Head of caudate nucleus (tissue), 42 donors: ENCODE results near the gene PRDM16.
A peak's percentile ranks its signal among the peaks of the same experiment; 100 is the strongest.

Source experiments
- DNase-seq, 42 donors: peaks; one replicate each; pipeline versions ENCODE4 v3.0.0 to v3.0.0-alpha.2; 2020 to 2021; ENCODE audit warnings: mixed read lengths in 7 of 42
- intact Hi-C: fragments of 100-400 bp; cut with DNase I; formaldehyde crosslinking; loops from one replicate; pipeline ENCODE4 v1.15.0; 2022

Gene PRDM16

DNA sequence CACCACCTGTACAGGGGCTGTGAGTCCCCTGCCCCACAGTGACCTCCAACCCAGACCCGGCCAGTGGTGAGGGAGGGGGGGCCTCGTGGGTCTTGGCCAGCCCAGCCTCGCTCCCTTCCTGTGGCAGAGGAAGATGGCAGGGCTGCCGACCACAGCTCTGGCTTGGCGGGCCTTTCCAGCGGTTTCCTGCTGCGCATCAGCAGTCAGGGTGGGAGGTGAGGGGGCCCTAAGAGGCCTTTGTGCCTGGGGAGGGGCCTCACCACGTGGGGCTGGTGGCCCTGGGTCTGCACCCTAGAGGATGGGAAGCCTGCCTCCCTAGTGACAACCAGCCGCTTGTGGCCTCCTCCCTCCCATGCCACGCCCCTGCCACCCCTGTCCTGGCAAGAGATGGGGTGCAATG, 312.9 kb downstream of the PRDM16 start:
- DNase-seq = no peak
- intact Hi-C loops = no loop called here

DNA sequence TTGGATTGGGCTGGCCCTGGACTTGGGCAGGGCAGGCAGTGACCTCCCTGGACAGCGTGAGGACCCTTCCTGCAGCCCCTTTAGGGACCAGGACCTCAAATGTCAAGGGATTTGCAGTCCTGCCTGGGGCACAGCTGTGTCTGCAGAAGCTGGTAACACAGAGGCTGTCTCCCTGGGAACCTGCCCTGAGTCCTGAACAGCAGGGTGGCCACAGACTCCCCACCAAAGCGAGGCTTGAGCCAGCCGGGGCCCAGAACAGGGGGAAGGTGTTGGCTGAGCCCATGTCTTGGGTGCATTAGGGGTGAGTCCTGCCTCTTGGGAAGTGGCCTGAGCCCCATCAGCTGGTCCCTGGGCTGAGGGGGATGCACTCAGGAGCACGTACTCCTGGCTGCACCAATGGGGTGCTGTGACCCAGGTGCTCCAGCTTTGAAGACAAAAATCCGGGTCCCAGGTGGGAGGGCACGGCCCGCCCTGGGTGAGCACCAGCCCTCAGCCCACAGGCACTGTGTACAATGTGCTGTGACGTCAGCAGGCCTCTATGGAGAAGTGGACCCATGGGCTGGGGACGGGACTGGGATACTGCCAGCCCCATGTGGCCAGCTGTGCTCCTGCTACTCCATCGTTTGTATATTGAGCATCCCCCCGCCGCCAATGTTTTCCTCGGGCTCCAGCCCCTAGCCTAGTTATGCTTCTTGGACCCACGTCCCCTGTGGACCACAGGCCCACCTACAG, 313.5 kb downstream of the PRDM16 start:
- no peak for DNase-seq

DNA sequence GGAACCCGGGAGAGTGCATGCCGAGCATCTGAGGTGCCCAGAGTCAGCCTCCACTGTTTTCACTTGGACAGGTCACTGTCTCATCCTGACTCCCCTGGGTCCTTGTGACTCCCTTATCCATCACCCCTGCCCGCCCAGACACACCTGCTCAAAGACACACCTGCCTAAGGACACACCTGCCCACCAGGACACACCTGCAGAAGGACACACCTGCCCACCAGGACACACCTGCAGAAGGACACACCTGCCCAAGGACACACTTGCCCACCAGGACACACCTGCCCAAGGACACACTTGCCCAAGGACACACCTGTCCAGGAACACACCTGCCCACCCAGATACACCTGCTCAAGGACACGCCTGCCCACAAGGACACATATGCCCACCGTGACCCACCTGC, 314.7 kb downstream of the PRDM16 start:
- intact Hi-C loops = no loop called here
- no peak for DNase-seq

More for the DNA sequence above, 313.5 kb downstream of the PRDM16 start:
- intact Hi-C loops = no loop called here

DNA sequence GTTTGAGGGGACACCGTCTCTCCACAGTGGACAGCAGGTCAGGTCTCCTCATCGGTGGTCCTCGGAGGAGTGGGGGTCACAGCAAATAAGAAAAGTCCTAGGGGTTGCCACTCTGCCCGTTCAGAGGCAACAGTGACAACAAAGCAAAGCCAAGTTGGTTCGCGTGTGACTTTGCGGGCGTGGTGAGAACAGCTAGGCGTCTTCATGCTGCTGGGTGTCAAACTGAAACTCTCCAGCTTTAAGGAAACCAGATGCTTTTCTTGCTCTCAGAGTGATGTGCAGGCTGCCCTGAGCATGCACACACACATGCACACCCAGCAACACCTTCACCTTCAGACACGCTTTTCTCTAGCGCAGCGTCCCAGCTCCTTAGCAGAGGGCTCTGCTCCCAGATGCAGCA, 315.4 kb downstream of the PRDM16 start:
- intact Hi-C loops = no loop called here
- DNase-seq = no peak

DNA sequence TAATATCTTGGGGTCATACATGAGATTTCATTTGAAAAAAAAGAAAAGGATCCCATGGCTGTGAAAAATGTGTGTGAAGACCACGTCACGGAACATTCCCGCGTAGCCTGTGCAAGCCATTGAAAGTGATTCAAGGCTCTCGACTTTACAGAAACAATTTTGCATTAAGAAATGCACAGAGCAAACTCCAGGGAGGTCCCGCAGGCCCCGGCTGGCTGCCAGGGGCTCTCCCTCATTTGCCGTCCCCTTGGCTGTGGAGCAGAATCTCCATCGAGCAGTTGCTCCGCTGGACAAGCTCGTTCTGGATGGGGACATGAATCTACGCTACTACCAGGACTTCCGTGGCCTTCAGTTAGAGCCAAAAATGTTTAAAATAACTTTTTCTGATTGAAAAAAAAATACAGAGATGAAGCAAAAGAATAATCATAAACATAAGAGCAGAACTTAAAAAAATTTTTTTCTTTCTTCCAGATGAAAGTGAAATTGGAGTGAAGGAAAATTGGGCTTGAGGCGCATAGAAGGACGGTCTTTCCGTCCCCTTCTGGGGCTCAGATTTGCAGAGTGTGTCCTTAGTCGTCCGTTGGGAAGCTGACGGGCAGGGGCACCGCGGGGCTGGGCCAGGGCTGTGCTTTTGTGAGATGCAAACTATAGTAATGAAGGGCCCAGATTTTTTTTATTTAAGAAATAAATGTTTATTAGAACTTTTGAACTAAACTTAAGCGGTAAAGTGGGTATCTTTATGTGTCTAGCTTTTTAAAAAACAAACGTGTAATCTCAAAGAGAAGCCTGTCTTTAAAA, 317.4 kb downstream of the PRDM16 start:
- DNase-seq = no peak
- intact Hi-C loops = no loop called here

DNA sequence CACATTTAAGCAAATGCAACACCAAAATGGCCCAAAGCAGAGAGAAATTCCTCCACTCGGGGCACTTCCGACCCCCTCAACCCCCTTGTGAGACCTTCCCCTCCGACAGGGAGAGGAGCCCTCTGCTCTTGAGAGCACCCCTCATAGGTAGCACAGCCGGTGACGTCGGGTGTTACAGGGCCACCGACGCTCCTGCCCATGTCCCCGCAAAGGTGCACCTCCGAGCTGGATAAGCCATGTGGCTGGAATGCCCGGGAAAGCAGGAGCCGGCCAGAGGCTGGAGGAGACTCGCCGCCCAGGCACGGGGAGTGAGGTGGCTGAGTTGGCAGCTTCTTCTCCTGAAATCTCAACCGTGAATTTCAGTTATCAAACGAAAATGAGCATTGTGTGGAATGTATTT, 318.4 kb downstream of the PRDM16 start:
- DNase-seq = no peak
- intact Hi-C loops = no loop called here

DNA sequence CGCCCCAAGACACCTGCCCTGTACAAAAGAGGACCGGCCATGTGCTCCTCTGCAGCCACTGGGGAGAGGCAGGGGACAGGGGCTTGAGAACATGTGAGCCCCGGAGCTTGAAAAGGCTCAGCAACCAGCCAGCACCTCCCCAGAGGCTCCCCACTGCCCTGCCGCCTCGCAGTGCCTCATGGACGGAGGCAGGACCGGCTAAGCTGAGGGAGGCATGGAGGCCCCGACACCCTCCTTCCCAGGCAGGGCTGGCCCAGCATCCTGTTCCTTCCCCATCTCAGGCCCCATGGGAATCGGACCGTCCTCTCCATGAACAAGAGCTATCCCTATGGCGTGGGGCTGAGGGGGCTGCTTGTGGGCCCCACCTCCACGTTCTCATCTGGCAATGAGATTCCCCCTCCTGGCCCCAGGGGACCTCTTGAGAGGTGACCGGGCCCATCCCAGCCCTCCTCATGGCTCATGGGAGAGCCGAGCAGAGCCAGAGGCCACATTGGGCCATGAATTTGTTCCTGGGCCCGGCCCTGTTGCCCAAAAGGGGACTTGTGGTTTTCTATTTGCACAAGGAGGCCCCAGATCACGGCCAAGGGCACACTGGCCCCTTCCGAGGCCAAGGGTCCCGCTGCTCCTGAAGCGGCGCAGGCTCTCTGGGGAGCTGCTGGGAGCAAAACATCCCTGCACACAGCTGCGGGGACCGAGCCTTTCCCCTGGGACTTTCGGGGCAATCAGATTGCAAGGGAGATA, 320.3 kb downstream of the PRDM16 start:
- no peak for DNase-seq
- intact Hi-C loops = no loop called here

DNA sequence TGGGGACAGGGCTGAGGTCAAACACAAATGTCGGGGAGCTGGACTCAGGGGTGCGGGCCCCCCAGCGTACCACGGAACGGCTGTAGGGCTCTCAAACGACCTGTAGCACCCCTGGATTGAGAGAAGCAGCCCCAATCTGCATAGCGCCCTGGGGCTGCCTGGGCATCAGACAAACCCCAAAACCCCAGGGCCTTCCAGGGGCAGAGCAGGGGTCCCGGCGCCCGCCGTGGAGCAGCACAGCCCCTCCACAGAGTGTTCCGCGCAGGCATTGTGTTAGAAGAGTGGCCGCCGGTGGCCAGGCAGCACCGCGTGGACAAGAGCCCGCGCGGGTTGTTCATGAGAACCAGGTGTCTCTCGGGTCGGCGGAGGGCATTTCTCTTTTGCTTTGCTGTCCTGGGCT, 321.3 kb downstream of the PRDM16 start:
- DNase-seq = no peak
- intact Hi-C loops = no loop called here

DNA sequence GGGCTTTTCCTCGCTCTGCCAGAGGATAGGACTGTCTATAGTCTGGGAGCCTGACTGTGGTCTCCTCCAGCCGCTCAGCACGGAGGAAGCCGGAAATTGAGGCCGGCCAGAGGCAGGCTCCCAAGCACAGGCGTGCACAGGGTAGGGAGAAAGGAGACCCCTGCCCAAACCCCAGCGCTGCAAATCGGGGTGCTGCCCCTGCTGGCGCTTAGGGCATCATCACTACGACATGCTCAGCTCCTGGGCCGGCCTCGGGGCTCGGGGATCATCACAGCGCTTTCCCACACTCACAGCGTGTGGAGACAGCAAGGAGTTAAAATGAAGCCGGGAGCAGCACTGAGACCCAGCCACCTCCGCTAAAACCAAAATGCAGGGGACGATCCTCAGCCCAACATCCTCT, 322.7 kb downstream of the PRDM16 start:
- intact Hi-C loops = no loop called here
- no peak for DNase-seq

DNA sequence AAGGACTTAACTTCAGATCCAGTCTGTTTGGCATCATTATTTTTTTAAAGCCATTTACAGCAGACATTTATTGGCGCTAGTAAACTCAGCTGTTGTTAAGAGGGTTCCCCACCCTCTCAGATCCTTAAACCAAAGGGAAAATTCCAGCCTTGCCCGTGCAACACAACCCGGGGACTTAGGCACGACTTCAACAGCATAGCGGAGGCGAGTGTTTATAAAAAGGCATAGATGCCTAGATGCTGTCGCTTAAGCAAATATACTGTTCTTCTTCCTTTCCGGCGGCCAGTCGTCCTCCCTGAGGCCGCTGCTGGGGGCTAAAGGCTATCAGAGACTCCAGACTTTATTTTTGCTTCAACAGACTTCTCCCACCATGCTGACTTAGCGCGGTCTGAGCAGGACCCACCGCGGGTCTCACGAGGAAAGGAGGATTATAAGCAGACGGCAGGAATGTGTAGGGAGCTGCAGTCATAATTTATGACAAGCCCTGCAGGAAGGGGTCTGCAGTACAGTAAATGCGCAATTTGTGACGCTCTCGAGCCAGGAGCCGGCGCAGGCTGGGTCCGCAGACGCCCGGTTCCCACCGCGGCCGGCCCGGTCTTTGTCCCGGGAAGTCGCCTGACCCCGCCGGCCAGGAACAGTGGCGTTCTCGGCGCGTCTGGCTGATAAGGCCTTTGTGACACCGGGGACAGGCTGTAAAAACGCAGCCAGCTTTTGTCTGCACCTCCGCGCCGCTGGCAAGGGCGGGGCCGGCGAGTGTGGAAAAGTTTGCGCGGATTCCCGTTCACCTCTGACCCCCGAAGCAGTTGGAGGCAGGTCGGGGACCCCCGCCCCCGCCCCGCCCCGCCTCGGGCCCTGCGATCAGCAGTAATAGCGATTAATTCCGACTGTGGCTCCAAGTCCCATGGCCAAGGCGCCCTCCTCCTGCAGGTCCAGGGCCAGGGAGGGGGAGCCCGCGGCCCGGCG, 324.3 kb downstream of the PRDM16 start:
- intact Hi-C loops = no loop called here
- peak in 1 of 42 donors; percentile 13 for DNase-seq

DNA sequence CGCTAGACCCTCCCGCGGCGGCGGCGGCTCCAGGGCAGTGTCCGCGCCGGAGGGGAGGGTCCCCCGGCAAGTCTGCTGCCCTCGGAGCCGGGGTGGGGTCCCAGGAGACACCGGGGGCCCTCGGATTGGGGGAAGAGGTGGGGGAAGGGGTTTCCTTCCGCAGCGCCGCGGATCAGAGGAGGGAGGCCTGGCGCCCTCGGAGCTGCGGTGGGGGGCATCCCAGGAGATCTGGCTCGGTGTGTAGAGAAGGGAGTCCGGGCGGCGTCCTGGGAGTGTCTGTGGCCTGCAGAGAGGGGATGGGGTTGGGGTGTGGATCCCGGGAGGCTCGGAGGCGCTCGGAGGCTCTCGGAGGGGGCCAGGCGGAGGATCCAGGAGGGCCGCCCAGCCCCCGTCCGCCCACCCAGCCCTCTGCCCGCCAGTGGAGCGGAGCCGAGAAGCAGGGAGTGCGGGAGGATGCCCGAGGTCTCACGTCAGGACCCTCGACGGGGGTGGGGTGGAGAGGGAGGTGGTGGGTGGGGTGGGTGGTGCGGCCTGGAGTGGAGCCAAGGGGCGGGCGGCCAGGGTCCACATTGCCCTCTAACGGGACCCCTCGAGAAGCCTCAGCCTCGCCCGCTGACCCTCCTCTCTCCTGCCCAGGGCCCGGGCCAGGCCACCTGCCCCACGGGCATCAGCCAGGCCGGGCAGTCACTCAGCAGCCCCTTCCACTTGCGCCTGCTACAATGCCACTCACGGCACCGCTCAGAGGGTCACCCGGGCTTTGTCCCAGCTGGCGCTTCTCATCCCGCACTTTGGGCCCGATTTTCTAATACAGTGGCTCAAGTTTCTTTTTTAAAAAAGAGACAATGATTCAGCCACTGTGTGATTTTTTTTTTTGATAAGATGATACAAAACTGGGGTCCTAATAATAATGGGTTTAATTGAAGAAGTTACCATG, 325.3 kb downstream of the PRDM16 start:
- DNase-seq = peak in 10 of 42 donors; percentile 13 to 56 (median 28)
- intact Hi-C loops = no loop called here

DNA sequence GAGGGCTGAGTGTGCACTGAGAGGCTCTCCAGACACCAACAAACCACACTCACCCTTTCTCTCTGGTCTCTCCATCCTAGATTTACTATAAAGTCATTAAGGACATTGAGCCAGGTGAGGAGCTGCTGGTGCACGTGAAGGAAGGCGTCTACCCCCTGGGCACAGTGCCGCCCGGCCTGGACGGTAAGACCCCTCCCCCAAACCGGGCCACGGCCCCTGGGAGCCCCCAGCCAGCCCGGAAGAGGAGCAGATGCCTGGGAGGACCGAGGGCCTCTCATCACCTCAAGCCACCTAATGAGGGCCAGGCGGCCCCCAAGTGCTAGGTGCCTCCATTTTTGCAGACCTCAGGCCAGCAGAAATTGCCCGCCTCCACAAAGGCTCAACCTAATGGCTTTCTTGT, 327.4 kb downstream of the PRDM16 start:
- intact Hi-C loops = no loop called here
- DNase-seq = no peak

DNA sequence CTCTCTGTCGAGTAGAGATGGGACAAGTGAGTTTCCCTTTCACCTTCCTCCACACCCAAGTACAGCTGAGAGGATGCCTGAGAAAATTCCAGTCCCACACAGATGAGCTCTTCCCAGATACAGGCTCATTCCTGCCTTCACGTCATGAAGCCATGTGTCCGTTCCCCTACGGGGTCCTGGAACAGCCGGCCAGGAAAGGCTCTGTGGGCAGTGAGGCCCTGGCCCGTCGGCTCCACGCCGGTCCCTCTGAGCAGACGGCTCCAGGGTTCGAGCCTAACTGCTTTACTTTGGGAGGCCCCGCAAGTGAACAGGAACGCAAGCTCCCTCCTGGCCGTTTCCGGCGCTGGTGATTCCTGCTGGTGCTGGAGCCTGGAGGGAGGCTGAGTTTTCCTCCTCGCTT, 328.3 kb downstream of the PRDM16 start:
- intact Hi-C loops = no loop called here

DNA sequence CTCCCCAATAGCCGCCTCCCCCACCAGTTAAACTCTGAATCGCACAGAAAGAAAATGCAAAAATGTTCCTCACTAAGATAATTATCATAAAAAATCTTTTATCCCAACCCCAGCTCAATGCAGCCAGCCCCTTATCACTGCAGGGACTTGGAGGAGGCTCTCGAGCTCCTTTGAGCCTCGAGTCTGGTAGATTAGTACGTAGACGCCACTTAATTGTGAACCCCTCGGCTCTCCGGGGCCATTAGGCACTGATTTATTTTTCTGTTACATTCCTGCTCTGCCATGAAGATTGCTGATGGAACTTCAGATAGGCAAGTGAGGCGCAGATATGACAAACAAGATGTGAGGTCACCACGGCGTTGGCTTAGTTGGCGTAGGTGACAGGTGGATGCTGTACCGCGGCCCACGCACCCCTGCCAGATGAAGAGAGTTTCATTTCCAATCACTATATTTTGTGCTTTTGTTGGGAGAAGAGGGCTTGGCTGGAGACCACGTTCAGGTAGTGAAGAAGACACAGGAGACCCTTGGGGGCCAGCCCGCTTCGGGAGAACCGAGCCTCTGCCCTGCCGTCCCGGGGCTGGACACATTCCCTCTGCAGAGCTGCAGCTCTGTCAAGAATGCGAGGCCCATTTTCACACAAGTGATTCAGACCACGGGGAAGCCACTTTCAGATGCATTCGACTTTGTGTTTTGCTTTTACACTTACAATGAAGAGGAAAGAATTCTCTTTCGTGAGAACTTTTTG, 329.6 kb downstream of the PRDM16 start:
- DNase-seq = no peak
- intact Hi-C loops = no loop called here

More for the DNA sequence above, 328.3 kb downstream of the PRDM16 start:
- no peak for DNase-seq

DNA sequence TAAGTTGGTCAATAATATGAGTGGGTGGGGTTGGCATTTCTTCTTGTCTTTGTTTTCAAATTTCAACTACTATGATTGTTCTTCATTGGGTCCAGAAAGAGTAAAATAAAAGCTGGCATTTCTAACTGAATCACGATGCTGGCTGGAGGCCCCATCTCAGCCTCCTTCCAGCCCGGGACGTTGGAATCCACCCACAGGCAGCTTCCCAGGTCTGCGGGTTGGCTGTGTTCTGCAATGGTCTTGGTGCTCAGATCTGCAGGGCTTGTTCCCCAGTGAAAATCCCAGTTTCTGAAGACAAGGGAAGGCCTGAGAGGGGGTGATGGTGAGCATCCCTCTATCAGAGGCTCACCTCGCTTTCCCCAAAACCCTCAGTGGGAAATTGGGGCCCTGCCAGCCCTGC, 330.7 kb downstream of the PRDM16 start:
- intact Hi-C loops = no loop called here
- peak in 7 of 42 donors; percentile 19 to 57 (median 45) for DNase-seq

DNA sequence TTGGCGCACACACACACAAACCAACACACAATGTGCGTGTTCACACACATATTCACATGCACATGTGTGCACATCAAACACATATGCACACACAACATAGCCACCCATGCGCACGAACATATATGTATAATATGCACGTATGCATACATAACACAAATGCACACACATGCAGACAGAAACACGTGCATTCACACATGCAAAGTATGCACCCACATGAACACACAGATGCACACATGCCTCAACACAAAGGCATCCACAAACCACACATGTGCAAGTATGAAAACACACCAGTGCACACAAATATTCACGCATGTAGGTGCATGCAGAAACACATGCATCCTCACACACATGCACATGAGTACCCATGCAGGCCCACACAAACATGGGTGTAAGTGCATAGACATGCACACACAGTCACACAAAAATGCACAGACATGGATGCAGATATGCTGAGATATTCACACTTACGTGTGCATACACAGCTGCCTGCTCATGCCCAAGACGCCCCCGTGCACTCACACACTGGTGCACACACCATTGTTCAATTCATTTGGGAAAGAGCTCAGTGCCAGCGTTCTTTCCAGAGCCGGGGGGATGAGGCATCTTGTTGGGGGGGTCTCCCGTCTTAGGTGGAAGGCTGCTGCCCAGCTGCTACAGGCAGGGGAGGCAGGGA, 332.7 kb downstream of the PRDM16 start:
- intact Hi-C loops = no loop called here
- no peak for DNase-seq
